ENCODE measurements around the gene OR5K4.
"Not testable (repeated sequence)": the region's sequence is repeated elsewhere in the genome, so short reads cannot be mapped to it uniquely, and the experiment has no call there.

Gene OR5K4

GRCh38 chr3:98371853-98372252, 18.2 kb downstream of the OR5K4 start:
- DNase-seq (ENCODE audit: low spot score), result no peak

- no peak for DNase-seq (ENCODE audit: low spot score)
Observed at GRCh38 chr3:98372445-98372844, 18.8 kb downstream of the OR5K4 start.

GRCh38 chr3:98376631-98377030, 23.0 kb downstream of the OR5K4 start:
- no peak for DNase-seq (ENCODE audit: low spot score)

GRCh38 chr3:98388147-98388546, 34.5 kb downstream of the OR5K4 start:
- no peak for DNase-seq (ENCODE audit: low spot score)

GRCh38 chr3:98390366-98390765, 36.7 kb downstream of the OR5K4 start, which contains the start of gene OR5K3:
OR5K3 (plus strand) TSS chr3:98390666; CDS start chr3:98390666, 0 bp downstream.
- no peak for DNase-seq (ENCODE audit: low spot score)

- no peak for DNase-seq (ENCODE audit: low spot score)
Observed at GRCh38 chr3:98395101-98395500, 41.4 kb downstream of the OR5K4 start.

- not testable (repeated sequence) for DNase-seq (ENCODE audit: low spot score)
Observed at GRCh38 chr3:98396482-98396881, 42.8 kb downstream of the OR5K4 start.

- DNase-seq (ENCODE audit: low spot score), result no peak
Observed at GRCh38 chr3:98398513-98398912, 44.9 kb downstream of the OR5K4 start.

GRCh38 chr3:98402507-98402906, 48.9 kb downstream of the OR5K4 start:
- DNase-seq (ENCODE audit: low spot score), result no peak

- DNase-seq (ENCODE audit: low spot score), result no peak
Observed at GRCh38 chr3:98404010-98404409, 50.4 kb downstream of the OR5K4 start.

Measured in cerebellar cortex (tissue), 1 donor.